Neural cell (in vitro differentiated cells): ENCODE results near the gene FAM210B. TPM values are rescaled to one million over a fixed set of nuclear protein-coding genes. Genes with fewer than 3 reads are reported as not detected.

Experiments
- polyA plus RNA-seq: library from polyadenylated mRNA; depleted of rRNA; stranded (reverse); fragments of >200 nt; gene quantifications from 2 replicates; pipeline ENCODE4 v1.2.3, GENCODE V29; 2014

Gene FAM210B
- polyA plus RNA-seq, 1 donor from 2014 or later: 6.6 TPM

Other genes starting within 250 kb of the FAM210B start
- not detected in 2 replicates for gene MC3R, start 110.2 kb upstream of the FAM210B start, polyA plus RNA-seq
- gene AURKA, start 33.2 kb downstream of the FAM210B start, polyA plus RNA-seq: 2.5 and 4.7 TPM in 2 replicates
- gene CSTF1, start 33.7 kb downstream of the FAM210B start, polyA plus RNA-seq: 19.6 and 24.0 TPM in 2 replicates
- 0.56 TPM in 1 of 2 replicates, not detected in the other for gene CASS4, start 53.3 kb downstream of the FAM210B start, polyA plus RNA-seq
- 93.2 and 127 TPM in 2 replicates for gene RTF2, start 109.7 kb downstream of the FAM210B start, polyA plus RNA-seq
- gene FAM209A, start 165.8 kb downstream of the FAM210B start, polyA plus RNA-seq: not detected in 2 replicates
- gene FAM209B, start 174.3 kb downstream of the FAM210B start, polyA plus RNA-seq: 1.1 TPM in 1 of 2 replicates, not detected in the other